NCI-H524 (cell line): Measurements from ENCODE around the gene HACL1.
"Not testable (repeated sequence)": the region's sequence is repeated elsewhere in the genome, so short reads cannot be mapped to it uniquely, and the experiment has no call there.

Experiments used
- DNase-seq, 2 experiments: peaks; one replicate each; lab custom pipeline; 2025; lab: John Stamatoyannopoulos, UW

The HACL1 gene

GRCh38 chr3:15629860-15630597, 28.7 kb upstream of the HACL1 start:
- peak; percentile 37 to 67 for DNase-seq

DNA sequence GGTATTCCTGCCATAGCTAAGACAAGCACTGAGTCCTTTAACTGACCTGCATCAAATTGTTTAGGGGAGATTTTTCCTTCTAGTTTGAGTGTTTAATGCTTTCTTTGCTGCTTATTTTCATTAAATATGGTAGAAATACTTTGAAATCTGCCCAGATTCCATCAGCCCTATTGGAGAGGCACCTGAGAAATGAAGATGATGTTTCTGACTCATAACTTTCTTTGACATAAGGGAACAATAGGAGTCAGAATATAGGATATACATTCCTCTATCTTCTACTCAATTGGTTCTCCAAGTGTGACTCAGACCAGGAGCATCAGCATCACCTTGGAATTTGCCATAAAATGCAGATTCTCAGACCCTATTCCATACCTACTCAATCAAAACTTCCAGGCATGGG, 27.6 kb upstream of the HACL1 start:
- DNase-seq: no peak

- no peak for DNase-seq
Measured at GRCh38 chr3:15623535-15624440, 22.4 kb upstream of the HACL1 start.

GRCh38 chr3:15619659-15620464, 18.5 kb upstream of the HACL1 start:
- DNase-seq: not testable (repeated sequence)

DNA sequence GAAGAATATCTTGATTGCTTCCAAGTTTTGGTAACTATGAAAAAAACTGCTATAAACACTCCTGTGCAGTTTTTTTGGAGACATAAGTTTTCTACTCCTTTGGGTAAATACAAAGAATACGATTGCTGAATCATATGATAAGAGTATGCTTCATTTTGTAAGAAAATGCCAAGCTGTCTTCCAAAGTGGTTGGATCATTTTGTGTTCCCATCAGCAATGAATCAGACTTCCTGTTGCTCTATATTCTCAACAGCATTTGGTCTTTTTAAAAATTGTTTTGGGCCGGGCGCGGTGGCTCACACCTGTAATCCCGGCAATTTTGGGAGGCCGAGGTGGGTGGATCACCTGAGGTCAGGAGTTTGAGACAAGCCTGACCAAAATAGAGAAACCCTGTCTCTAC, 14.7 kb upstream of the HACL1 start:
- no peak for DNase-seq

- DNase-seq: no peak
Measured at GRCh38 chr3:15614958-15615357, 13.6 kb upstream of the HACL1 start.

DNA sequence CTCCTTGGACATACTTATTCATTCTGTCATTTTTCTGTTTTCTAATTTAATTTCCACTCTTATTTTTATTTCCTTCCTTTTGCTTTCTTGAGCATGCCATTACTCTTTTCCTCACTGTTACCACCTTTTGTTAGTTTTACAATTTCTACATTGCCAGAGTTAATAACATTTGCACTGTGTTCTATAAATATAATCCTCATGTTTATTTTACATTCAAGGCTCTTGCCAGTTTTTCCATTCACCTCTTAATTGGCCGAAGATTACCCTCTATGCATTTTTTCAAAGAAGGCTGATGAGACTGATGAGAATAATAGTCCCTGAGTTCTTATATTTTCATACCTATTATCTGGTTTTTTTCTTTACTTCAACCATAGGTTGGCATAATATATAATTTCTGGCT, 10.6 kb upstream of the HACL1 start:
- no peak for DNase-seq

DNA sequence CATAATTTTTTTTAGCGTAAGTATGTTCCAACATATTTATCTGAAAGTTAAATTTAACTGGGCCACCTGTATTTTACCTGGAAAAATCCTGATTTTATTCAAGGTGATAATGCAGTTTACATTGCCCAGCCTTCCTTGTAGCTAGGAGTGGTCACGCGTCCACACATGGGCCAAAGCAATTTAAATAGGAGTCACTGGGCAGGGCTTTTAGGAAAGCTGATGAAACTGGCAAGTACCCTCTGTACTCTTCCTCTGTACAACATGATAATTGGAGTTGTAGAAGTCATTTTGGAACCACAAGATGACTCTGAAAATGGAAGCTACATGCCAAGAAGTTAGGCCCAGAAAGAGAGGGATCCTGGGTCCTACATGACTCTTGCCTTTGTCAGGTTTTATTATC, 9.6 kb upstream of the HACL1 start:
- DNase-seq: no peak

GRCh38 chr3:15610082-15610759, 8.9 kb upstream of the HACL1 start:
- no peak for DNase-seq

- no peak for DNase-seq
Measured at GRCh38 chr3:15606434-15606891, 5.1 kb upstream of the HACL1 start.

DNA sequence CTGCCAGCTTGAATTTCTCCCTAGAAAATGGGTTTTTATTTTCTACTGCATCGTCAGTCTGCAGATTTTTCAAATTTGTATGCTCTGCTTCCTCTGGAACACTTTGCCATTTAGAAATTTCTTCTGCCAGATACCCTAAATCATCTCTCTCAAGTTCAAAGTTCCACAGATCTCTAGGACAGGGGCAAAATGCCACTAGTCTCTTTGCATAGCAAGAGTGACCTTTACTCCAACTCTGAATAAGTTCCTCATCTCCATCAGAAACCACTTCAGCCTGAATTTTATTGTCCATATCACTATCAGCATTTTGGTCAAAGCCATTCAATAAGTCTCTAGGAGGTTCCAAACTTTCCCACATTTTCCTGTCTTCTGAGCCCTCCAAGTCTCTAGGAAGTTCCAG, 3.2 kb upstream of the HACL1 start:
- DNase-seq: not testable (repeated sequence)

GRCh38 chr3:15602816-15603215, 1.4 kb upstream of the HACL1 start:
- DNase-seq: not testable (repeated sequence)

DNA sequence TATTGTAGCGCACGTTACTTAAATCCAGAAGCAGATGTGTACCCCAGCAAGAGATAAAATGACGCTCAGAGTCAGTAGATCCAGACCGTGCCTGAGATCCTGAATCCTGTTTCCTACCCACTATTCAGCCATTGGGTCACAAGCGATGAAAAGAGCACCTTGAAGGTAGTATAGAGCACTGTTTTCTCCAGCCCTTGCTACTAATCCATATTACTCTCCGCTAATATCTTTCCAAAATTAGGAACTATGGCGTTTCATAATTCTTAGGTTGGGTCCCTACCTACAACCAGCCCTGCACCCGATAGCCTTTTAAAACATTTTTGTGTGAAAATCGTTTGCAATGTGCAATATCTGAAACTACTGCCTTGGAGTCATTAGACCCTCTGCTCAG, 772 bp upstream of the HACL1 start:
- no peak for DNase-seq

DNA sequence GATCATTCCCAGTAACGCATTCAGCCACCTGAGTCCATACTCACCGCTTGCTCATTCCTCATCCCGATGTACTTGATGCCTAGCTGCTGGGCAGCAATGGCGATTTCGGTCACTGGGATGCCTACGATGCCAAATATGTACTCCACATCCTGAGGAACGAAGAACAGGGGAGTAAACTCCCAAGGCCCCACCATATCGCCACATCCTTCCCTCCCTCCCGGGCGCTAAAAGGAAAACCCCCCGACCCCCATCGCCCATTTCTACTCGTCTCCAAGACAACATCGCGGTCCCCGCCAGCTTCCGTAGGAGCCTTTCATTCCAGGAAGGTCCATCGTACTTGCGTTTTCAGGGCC, 347 bp downstream of the HACL1 start:
- DNase-seq: no peak

GRCh38 chr3:15595955-15596354, 5.4 kb downstream of the HACL1 start:
- no peak for DNase-seq

DNA sequence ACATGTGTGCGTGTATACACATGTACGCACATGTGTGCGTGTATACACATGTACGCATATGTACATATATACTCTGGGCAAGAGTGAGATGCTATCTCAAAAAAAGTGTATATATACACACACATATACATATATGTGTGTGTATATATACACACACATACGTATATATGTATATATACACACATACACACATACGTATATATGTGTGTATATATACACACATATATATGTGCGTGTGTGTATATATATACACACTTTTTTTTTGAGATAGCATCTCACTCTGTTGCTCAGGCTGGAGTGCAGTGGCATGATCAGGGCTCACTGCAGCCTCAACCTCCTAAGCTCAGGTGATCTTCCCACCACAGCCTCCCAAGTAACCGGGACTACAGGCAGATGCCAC, 8.4 kb downstream of the HACL1 start:
- no peak for DNase-seq

DNA sequence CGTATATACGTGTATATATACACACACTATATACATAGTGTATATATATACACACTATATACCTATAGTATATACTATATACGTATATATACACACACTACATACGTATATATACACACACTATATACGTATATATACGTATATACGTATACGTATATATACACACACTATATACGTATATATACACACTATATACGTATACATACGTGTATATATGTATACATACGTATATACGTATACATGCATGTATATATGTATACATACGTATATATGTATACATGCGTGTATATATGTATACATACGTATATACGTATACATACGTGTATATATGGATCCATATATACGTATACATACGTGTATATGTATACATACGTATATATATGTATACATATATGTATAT, 9.4 kb downstream of the HACL1 start:
- no peak for DNase-seq

GRCh38 chr3:15591242-15591641, 10.1 kb downstream of the HACL1 start:
- no peak for DNase-seq

DNA sequence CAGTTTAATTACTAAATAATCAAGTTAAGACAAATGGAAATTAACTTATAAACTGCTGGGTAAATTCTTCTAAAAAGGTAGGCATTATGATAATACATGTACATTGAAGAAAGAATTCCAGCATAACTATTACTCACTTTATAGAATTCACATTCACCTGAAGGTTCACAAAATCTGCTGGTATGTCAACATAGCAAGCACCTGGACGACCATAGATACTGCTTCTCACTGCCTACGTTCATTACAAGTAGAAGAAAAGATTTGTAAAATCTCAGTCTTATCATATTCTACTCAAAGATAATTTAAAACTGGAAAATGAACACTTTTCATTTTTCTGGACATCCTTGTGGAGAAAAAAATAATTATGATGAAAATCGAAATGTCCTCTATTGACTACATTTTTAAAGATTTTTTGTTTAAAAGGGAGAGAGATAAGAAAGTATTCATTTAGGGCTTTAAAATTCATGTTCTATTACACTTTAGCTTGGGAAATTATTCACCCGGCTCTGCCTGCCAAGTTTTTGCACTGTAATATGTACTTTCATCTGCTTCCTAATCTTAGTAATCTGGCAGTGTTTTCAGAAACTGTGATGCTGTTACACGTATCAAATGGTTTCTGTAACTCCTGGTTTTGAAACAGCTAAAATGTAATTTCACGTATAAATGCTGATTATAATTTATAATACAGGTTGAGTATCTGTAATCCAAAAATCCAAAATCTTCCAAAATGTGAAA, 16.1 kb downstream of the HACL1 start:
- DNase-seq: no peak

- DNase-seq: no peak
Measured at GRCh38 chr3:15581471-15582394, 19.6 kb downstream of the HACL1 start.
